ES-I3 (cell line): ENCODE results near the gene CDC14B.

ENCODE experiments used
- H3K36me3 ChIP-seq: 2 replicates; pipeline ENCODE4 v1.6.1; 2013; ENCODE audit warnings: mild to moderate bottlenecking, low read length, control low read depth, moderate library complexity; ENCODE audit not compliant: insufficient read depth
- H3K4me1 ChIP-seq: 2 replicates; pipeline ENCODE4 v1.6.1; 2013; ENCODE audit warnings: mild to moderate bottlenecking, control low read depth, low read length; ENCODE audit not compliant: insufficient read depth
- H3K9ac ChIP-seq: 2 replicates; pipeline ENCODE4 v1.6.1; 2013; ENCODE audit warnings: low read depth, mild to moderate bottlenecking, low read length, moderate library complexity
- H3K9me3 ChIP-seq: 2 replicates; pipeline ENCODE4 v1.6.1; 2013; ENCODE audit warnings: mild to moderate bottlenecking, low read length, moderate library complexity; ENCODE audit not compliant: control insufficient read depth, insufficient read depth

Gene CDC14B

DNA sequence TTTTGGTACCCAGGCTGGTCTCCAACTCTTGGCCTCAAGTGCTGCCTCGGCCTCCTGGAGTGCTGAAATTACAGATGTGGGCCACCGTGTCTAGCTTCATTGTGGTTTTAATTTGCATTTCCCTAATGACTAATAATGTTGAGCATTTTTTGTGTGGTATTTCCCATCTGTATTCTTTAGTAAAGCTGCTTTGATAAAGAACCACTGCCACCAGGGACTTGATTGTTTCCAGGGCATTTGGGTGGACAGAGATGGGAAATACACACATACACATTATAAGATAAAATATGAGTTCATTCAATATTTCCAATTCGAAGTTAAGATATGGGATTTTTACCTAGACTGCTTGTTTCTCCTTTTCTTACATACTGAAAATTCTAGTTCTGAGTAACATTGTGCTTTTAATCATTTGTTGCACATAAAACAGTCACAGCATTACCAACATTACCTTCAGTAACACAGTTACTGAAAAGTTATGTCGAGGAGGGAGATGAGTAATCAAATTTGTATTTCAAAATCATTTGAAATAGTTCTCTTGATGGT lies 140.7 kb downstream of the CDC14B start:
- no peaks in the 10 kb centered on the region for H3K36me3 ChIP-seq
- H3K4me1 ChIP-seq = no peaks in the 10 kb centered on the region
- no peaks in the 10 kb centered on the region for H3K9me3 ChIP-seq
- no peak overlapping the region for H3K9ac ChIP-seq

DNA sequence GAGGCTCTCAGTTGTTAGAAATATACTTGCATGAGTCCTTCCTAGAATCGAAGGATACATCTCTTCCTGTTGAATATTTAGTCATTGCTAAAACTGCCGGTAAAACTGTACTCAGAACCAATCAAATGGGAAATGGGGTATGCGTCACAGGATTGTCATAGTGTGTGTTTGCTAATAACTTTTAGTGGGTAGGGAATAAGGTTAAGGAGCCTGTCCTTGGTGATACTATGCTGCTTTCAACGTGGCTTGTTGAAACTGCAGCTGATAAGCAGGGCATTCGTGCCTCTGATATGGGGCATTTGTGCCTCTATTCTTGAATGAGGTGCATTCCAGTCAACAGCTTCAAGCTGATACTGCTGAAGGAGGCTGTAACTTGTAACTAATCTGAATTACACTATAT lies 143.1 kb downstream of the CDC14B start:
- Histone ChIP-seq H3K9me3 (no peaks in the 10 kb centered on the region), H3K9ac (no peak overlapping the region), H3K4me1 (no peaks in the 10 kb centered on the region), H3K36me3 (peaks cover 6% of the 10 kb centered on the region; the same call in 1 of the 2 replicates)

DNA sequence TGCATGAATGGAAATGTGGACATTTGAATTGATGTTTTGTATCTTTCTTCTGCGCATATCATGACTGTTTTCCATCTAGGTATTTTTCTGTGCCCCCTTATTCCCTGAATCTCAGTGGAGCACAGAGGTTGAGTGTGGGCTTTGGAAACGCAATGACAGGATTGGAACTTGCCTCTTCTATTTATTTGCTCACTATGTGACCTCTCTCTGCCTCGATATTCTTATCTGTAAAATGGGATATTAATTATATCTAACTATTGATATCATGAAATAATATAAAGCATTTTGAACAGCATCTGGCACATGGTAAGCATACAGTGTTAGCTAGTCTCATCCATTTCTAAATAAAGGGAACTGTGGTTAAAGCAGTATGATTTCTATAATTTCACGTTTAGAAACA lies 143.6 kb downstream of the CDC14B start:
- H3K4me1 ChIP-seq = no peaks in the 10 kb centered on the region
- no peaks in the 10 kb centered on the region for H3K9me3 ChIP-seq
- H3K36me3 ChIP-seq = peaks cover 6% of the 10 kb centered on the region; the same call in 1 of the 2 replicates
- no peak overlapping the region for H3K9ac ChIP-seq

DNA sequence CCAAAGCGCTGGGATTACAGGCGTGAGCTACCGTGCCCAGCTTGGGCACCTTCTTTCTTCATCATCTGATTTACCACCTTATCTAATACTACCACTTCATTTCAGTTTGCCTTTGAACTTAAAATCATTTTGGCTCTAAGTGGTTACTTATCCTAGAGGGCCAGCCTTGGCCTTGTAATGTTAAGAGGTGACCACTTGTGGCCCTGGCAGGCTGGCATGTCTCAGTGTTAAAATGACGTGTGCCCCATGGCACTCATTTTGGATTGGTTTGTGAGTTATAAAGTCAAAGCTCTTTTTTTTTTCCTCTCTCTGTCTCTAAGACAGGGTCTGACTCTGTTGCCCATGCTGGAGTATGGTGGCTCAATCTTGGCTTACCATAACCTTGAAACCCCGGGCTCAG lies 151.9 kb downstream of the CDC14B start:
- Histone ChIP-seq H3K9ac (no peak overlapping the region), H3K4me1 (no peaks in the 10 kb centered on the region), H3K9me3 (no peaks in the 10 kb centered on the region), H3K36me3 (peaks cover 6% of the 10 kb centered on the region)

DNA sequence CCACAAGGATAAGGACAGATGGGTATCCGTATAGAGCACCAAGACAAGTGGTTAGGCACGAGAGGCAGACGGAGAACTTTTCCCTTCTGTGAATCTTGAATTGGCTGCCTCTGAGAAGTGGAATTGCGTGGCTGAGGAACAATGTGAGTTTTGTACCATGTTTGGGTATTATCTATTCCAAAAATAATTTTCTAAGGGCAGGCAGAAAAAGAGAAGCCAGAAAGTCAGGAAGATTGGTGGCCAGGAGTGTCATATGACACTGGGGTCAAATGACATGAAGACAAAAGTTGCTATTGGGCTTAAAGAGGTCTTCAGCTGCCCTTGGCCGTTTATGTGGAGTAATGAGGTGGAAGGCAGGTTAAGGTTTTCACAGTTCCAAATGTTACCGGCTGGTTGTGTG lies 155.2 kb downstream of the CDC14B start:
- H3K9me3 ChIP-seq = no peaks in the 10 kb centered on the region
- H3K36me3 ChIP-seq = no peaks in the 10 kb centered on the region; the same call in none of the 2 replicates
- H3K4me1 ChIP-seq = peaks cover 16% of the 10 kb centered on the region
- H3K9ac ChIP-seq = no peak overlapping the region

DNA sequence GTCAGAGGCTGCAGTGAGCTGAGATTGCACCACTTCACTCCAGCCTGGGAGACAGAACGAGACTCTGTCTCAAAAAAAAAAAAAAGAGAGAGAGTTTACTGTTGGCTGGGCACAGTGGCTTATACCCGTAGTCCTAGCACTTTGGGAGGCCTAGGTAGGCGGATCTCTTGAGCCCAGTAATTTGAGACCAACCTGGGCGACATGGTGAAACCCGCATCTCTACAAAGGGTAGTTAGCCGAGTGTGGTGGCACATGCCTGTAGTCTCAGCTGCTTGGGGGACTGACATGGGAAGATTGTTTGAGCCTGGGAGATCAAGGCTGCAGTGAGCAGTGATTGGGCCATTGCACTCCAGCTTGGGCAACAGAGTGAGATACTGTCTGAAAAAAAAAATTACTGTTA lies 157.1 kb downstream of the CDC14B start:
- no peaks in the 10 kb centered on the region for H3K9me3 ChIP-seq
- H3K9ac ChIP-seq = no peak overlapping the region
- H3K4me1 ChIP-seq = peaks cover 23% of the 10 kb centered on the region
- H3K36me3 ChIP-seq = no peaks in the 10 kb centered on the region; the same call in none of the 2 replicates

DNA sequence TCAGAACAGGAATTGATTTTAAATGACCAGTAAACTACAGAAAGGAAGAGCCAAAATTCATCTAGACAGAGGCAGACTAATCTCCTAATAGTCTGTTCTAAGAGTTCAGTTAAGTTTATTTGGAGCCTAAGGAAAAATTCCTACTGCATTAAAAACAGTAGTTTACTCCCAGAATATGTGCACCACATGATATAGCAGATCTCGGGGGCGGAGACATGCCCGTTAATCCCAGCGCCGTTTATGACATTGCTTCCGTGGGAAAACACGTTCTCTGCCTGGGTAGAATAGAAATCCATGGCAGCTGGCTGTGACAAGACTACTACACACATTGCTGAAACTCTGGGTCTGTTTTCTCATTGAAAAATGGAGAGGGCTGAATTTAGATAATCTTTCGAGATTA lies 158.3 kb downstream of the CDC14B start:
- Histone ChIP-seq H3K9me3 (no peaks in the 10 kb centered on the region), H3K9ac (no peak overlapping the region), H3K36me3 (no peaks in the 10 kb centered on the region; the same call in 1 of the 2 replicates), H3K4me1 (peaks cover 23% of the 10 kb centered on the region)

DNA sequence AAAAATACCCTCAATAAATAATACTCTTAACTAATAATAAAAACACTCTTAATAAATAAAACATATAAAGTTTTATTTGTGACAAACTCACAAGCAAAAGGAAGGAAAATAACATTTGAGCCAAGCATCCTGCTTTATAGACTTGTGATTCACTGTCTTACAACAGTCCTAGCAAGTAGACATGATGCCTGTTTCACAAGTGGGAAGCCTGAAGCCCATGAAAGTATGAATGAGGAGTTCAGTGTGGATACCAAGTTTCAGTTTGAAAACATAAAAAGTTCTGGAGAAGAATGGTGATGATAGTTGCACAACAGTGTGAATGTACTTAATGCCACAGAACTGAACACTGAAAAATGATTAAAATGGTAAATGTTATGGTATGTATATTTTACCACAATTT lies 158.8 kb downstream of the CDC14B start:
- no peak overlapping the region for H3K9ac ChIP-seq
- no peaks in the 10 kb centered on the region for H3K9me3 ChIP-seq
- no peaks in the 10 kb centered on the region; the same call in 1 of the 2 replicates for H3K36me3 ChIP-seq
- peaks cover 23% of the 10 kb centered on the region for H3K4me1 ChIP-seq

DNA sequence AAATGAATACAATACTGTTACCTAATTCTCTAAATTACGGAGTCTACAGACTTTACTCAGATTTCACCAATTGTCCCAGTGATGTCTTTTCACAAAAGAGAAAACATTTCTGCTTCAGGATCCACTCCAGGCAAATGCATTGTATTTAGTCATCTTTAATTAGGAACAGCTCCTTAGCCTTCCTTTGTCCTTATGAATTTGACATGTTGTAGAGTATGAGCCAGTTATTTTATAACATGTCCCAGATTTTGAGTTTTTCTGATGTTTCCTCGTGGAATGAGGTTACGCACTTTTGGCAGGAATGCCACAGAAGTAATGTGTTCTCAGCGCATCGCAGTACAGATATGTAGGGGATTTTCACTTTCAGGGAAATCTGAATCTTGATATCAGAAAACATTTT lies 159.2 kb downstream of the CDC14B start:
- H3K9me3 ChIP-seq = no peaks in the 10 kb centered on the region
- H3K9ac ChIP-seq = no peak overlapping the region
- H3K4me1 ChIP-seq = peaks cover 23% of the 10 kb centered on the region
- H3K36me3 ChIP-seq = no peaks in the 10 kb centered on the region; the same call in 1 of the 2 replicates

DNA sequence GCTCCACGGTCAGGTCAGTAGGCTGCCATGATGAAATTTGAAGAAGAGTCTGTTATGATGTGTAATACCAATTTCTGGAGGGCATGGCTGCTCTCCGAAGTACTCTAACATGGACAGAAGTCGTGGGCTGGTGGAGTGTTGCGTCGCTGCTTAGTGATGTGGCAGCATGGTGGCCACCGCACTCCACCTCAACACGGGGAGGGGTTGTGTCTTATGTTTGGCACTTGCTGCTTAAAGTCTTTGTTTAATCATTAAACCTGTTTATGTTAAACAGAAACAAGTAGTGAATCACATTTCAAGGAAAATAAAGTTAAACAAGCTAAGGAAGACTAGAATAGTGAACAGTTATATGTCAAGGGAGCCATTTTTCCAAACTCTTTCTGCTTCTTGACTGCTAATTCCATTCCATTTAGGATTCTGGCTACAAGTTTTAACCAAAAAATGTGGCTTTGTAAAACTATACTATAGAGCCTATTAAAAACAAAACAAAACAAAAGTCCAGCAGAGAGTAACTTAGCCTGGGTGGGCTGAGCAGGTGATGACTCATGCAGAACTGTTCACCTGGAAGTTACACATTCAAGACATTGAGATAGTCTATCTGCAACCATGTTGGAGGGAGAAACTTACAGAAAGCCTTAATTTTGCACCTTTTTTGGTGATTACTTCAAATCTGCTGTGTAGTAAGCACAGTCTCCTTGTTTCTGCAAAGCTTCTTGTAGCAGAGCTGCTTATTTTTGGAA lies 160.2 kb downstream of the CDC14B start:
- Histone ChIP-seq H3K36me3 (no peaks in the 10 kb centered on the region; the same call in 1 of the 2 replicates), H3K9me3 (no peaks in the 10 kb centered on the region), H3K9ac (no peak overlapping the region), H3K4me1 (peaks cover 23% of the 10 kb centered on the region)

DNA sequence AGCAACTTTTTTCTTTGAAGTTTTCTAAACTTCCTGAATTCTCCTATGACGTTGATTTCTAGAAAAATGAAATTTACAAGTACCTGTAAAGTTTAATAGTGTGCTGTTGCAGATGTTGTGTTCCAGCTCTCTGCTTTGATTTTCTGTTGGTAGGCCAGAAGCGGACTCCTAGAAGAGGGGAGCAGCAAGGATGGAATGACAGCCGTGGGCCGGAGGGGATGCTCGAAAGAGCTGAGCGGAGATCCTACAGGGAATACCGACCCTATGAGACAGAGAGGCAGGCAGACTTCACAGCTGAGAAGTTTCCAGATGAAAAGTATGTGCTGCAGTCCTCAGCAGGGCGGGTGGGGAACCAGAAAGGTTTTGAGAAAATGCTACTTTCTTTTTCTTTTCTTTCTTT lies 161.4 kb downstream of the CDC14B start:
- no peaks in the 10 kb centered on the region; the same call in 1 of the 2 replicates for H3K36me3 ChIP-seq
- no peak overlapping the region for H3K9ac ChIP-seq
- no peaks in the 10 kb centered on the region for H3K9me3 ChIP-seq
- peaks cover 23% of the 10 kb centered on the region for H3K4me1 ChIP-seq

DNA sequence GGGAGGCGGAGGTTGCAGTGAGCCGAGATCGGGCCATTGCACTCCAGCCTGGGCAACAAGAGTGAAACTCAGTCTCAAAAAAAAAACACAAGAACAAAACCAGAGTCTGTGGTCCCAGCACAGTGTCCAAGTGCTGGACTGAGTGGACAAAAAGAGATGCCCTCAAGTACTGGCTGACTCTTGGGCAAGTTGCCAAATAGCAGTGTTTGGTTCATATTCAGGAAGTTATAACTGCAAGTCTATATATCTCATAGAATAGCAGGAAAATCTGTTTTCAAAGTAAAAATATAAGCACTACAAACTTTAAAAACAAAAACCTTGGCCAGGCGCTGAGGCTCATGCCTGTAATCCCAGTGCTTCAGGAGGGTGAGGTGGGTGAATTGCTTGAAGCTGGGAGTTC lies 162.4 kb downstream of the CDC14B start:
- peaks cover 19% of the 10 kb centered on the region for H3K4me1 ChIP-seq
- H3K9me3 ChIP-seq = no peaks in the 10 kb centered on the region

DNA sequence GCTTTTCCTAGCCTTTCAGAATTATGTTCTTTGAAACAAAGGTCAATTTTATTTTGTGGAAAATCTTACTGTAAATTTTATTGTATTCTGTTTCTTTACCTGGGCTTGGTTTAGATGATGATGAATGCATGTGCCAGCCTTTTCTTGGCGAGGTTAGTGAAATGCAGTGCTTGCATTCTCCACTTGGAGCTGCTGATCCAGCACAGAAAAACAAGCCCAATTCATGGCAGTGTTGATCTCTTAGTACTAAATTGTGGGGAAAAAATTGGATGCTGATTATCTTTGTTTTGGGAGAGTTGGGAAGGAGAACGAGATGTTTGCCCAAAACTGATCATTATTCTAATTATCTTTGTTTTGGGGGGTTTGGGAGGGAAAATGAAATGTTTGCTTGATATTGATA lies 166.0 kb downstream of the CDC14B start:
- Histone ChIP-seq H3K36me3 (no peaks in the 10 kb centered on the region), H3K9ac (no peak overlapping the region), H3K9me3 (no peaks in the 10 kb centered on the region), H3K4me1 (peaks cover 4% of the 10 kb centered on the region; the same call in 1 of the 2 replicates)

More for the DNA sequence above, 162.4 kb downstream of the CDC14B start:
- H3K36me3 ChIP-seq = no peaks in the 10 kb centered on the region; the same call in 1 of the 2 replicates
- no peak overlapping the region for H3K9ac ChIP-seq

DNA sequence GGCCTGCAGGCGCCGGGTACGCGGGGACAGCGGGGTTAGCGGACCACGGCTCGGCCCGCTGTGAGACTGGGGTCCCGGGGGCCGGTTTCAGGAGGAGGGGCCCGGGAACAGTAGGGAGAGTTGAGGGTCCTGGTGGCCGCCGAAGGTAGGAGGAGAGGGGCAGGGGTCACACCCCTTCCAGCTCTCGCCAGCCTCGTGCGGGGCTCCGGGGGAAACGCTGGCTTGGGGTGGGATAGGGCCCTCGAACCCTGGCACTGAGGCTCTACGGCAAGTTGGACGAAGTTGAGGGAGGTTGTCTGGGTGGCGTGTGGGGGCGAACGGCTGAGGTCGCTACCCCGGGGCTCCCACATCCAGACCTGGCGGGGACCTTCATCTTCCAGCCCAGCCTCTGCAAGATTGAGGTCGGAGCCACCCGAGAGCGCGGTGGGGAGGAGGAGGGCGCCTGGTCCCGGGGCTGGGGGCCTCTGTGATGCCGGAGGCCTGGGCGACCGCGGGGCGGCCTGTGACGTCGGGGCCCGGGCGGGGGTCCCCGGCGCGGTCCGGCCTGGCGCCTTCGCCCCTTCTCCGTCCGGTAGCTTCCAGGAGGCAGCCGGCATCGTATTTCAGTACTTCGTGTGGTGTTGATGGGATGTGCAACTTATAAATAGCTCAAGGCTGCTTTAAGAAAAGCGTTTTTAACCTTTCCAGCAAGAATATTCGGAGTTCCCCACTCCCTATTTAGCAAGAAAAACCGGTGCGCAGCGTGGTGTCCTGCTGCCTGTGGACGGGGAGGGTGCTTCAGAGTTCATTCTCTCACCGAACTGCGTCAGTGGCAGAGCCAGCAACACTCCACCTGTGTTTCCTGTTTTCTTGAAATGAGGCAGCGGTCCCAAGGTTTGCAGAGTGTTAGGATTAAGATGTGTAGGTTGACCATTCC lies 168.8 kb downstream of the CDC14B start:
- Histone ChIP-seq H3K4me1 (peaks cover 4% of the 10 kb centered on the region; the same call in 1 of the 2 replicates), H3K9ac (peak overlapping the region; percentile 54), H3K9me3 (no peaks in the 10 kb centered on the region), H3K36me3 (no peaks in the 10 kb centered on the region)
